NCI-H345 treated with DMSO at 0.1 percent for 48 hours (cell line): Measurements from ENCODE around the gene SPRYD3.
"Not testable (repeated sequence)": the region's sequence is repeated elsewhere in the genome, so short reads cannot be mapped to it uniquely, and the experiment has no call there.

ENCODE experiments used
- DNase-seq: peaks from one replicate; lab custom pipeline; 2025; ENCODE audit not compliant: unreplicated experiment; lab: John Stamatoyannopoulos, UW

The SPRYD3 gene

GRCh38 chr12:53101931-53102781, 23.0 kb upstream of the SPRYD3 start:
- no peak for DNase-seq

GRCh38 chr12:53101266-53101665, 22.1 kb upstream of the SPRYD3 start:
- DNase-seq: no peak

- DNase-seq: no peak
Measured at GRCh38 chr12:53100466-53101151, 21.4 kb upstream of the SPRYD3 start.

GRCh38 chr12:53099071-53099882, 20.1 kb upstream of the SPRYD3 start:
- DNase-seq: peak; percentile 23

GRCh38 chr12:53098354-53098981, 19.3 kb upstream of the SPRYD3 start:
- DNase-seq: no peak

GRCh38 chr12:53097564-53098353, 18.6 kb upstream of the SPRYD3 start, which contains the start of gene IGFBP6:
IGFBP6 (plus strand) TSS chr12:53097667; CDS start chr12:53097718, 51 bp downstream.
- DNase-seq: peak; percentile 48

GRCh38 chr12:53097207-53097563, 18.0 kb upstream of the SPRYD3 start:
- DNase-seq: no peak

GRCh38 chr12:53096759-53097158, 17.6 kb upstream of the SPRYD3 start:
- DNase-seq: no peak

- no peak for DNase-seq
Measured at GRCh38 chr12:53096089-53096741, 17.0 kb upstream of the SPRYD3 start.

- DNase-seq: not testable (repeated sequence)
Measured at GRCh38 chr12:53095596-53095895, 16.4 kb upstream of the SPRYD3 start.

GRCh38 chr12:53094796-53095595, 15.8 kb upstream of the SPRYD3 start:
- not testable (repeated sequence) for DNase-seq

- DNase-seq: no peak
Measured at GRCh38 chr12:53094394-53094787, 15.2 kb upstream of the SPRYD3 start.

- no peak for DNase-seq
Measured at GRCh38 chr12:53093777-53094393, 14.7 kb upstream of the SPRYD3 start.

GRCh38 chr12:53091756-53092155, 12.6 kb upstream of the SPRYD3 start:
- DNase-seq: no peak

- DNase-seq: no peak
Measured at GRCh38 chr12:53090554-53090953, 11.4 kb upstream of the SPRYD3 start.

GRCh38 chr12:53090105-53090504, 10.9 kb upstream of the SPRYD3 start:
- DNase-seq: no peak

- no peak for DNase-seq
Measured at GRCh38 chr12:53086361-53086760, 7.2 kb upstream of the SPRYD3 start.

GRCh38 chr12:53082637-53083175, 3.5 kb upstream of the SPRYD3 start:
- DNase-seq: no peak
